K562 (cell line): ENCODE data around the gene TMEM101. TPM values are rescaled to one million over a fixed set of nuclear protein-coding genes. Genes with fewer than 3 reads are reported as not detected.

Source experiments
- ATF7 ChIP-seq: fragments of 450-650 bp; IDR thresholded peaks from 2 replicates; pipeline ENCODE4 v1.7.1; 2014; ENCODE audit warnings: mild to moderate bottlenecking, moderate library complexity
- CBX3 ChIP-seq, 2 experiments: IDR thresholded peaks; 1 replicate in 1 of 2; 2 replicates in 1 of 2; pipeline ENCODE4 v1.6.1; 2012; ENCODE audit warnings: inconsistent platforms in 2 of 2, low read length in 2 of 2, borderline replicate concordance in 1 of 2, control low read depth in 1 of 2
- CEBPB ChIP-seq: fragments of 450-650 bp; IDR thresholded peaks from 2 replicates; pipeline ENCODE4 v1.6.1; 2016; ENCODE audit warnings: missing genetic modification characterization, missing compliant biosample characterization
- CGGBP1 ChIP-seq: fragments of 250-450 bp; sonication (Bioruptor Pico); IDR thresholded peaks from 2 replicates; pipeline ENCODE4 v1.9.0; 2021; ENCODE audit warnings: mild to moderate bottlenecking
- DDX20 ChIP-seq: fragments of 450-650 bp; IDR thresholded peaks from 2 replicates; pipeline ENCODE4 v1.6.1; 2016; ENCODE audit warnings: missing genetic modification characterization, low read depth, mild to moderate bottlenecking, missing compliant biosample characterization, moderate library complexity
- DNMT1 ChIP-seq: fragments of 450-650 bp; IDR thresholded peaks from 2 replicates; pipeline ENCODE4 v1.6.1; 2016; ENCODE audit warnings: antibody characterized with exemption, mild to moderate bottlenecking
- E2F5 ChIP-seq: sonication (generic); formaldehyde crosslinking; IDR thresholded peaks from 2 replicates; pipeline ENCODE4 v1.8.0; 2022; ENCODE audit warnings: mild to moderate bottlenecking, missing genetic modification reagents
- MEF2A ChIP-seq: IDR thresholded peaks from 2 replicates; pipeline ENCODE4 v1.6.1; 2011; ENCODE audit warnings: low read depth, mild to moderate bottlenecking, low read length, moderate library complexity; ENCODE audit not compliant: control insufficient read depth
- MYNN ChIP-seq, 2 experiments: sonication (generic); formaldehyde crosslinking in 1 of 2; IDR thresholded peaks; 2 replicates each; pipeline versions ENCODE4 v1.5.0 to v1.6.1; 2016 to 2020; ENCODE audit warnings: antibody characterized with exemption in 1 of 2, missing genetic modification reagents in 1 of 2
- NR1H2 ChIP-seq: sonication (generic); formaldehyde crosslinking; IDR thresholded peaks from 2 replicates; pipeline ENCODE4 v1.4.0; 2020; ENCODE audit warnings: mild to moderate bottlenecking, missing genetic modification reagents
- SIRT6 ChIP-seq: IDR thresholded peaks from one replicate; pipeline ENCODE4 v1.6.1; 2012; ENCODE audit warnings: low read depth, mild to moderate bottlenecking, control low read depth, inconsistent platforms, low read length, moderate library complexity
- SMC3 ChIP-seq: conservative IDR thresholded peaks from 2 replicates; pipeline ENCODE4 v1.6.1; 2011; ENCODE audit warnings: low read depth, low read length, improper control_type of control experiment; ENCODE audit not compliant: insufficient read depth
- TAF7 ChIP-seq: fragments of 450-650 bp; IDR thresholded peaks from 2 replicates; pipeline ENCODE4 v1.6.1; 2016; ENCODE audit warnings: missing genetic modification characterization, missing compliant biosample characterization
- ZKSCAN1 ChIP-seq: fragments of 150-350 bp; IDR thresholded peaks from 2 replicates; pipeline ENCODE4 v1.6.1; 2016; ENCODE audit warnings: low read depth, low read length
- ZNF644 ChIP-seq: fragments of 200-800 bp; sonication (Bioruptor generic); IDR thresholded peaks from 2 replicates; pipeline ENCODE4 v1.6.1; 2016; ENCODE audit warnings: low read depth, missing genetic modification characterization, missing compliant biosample characterization
- polyA plus RNA-seq, 8 experiments: library from polyadenylated mRNA; depleted of rRNA in 4 of 8; stranded (reverse) in 5 of 8; unstranded in 3 of 8; fragments of >200 nt; fragmentation: Nextera tagmentation in 2 of 8; fragmentation: Illumina TruSeq in 1 of 8; extraction: Ambion mirVana in 2 of 8; extraction: Trizol in 1 of 8; gene quantifications; 2 replicates each; pipeline versions ENCODE4 v1.2.1 to v1.2.3, GENCODE V29; 2011 to 2014; ENCODE audit warnings: inconsistent platforms in 1 of 8, missing spikeins in 1 of 8
- total RNA-seq, 7 experiments: library from RNA; depleted of rRNA in 6 of 7; stranded (reverse); fragments of >200 nt in 6 of 7; fragmentation: Illumina TruSeq in 2 of 7; extraction: Trizol in 2 of 7; gene quantifications; 2 replicates each; pipeline versions ENCODE4 v1.2.1 to v1.2.3, GENCODE V29; 2011 to 2021; ENCODE audit warnings: low replicate concordance in 1 of 7
- TF ChIP-seq, protein P1 (sequence below): fragments of 450-650 bp; IDR thresholded peaks from 2 replicates; pipeline ENCODE4 v1.6.1; 2016; ENCODE audit warnings: mild to moderate bottlenecking, moderate library complexity

The TMEM101 gene
- total and polyA plus RNA-seq, 9 of the 15 experiments (the other 6 are each of a cell fraction or from before 2014, with no cell fraction given) = 21.2 to 110 (median 37.8) TPM

DNA sequence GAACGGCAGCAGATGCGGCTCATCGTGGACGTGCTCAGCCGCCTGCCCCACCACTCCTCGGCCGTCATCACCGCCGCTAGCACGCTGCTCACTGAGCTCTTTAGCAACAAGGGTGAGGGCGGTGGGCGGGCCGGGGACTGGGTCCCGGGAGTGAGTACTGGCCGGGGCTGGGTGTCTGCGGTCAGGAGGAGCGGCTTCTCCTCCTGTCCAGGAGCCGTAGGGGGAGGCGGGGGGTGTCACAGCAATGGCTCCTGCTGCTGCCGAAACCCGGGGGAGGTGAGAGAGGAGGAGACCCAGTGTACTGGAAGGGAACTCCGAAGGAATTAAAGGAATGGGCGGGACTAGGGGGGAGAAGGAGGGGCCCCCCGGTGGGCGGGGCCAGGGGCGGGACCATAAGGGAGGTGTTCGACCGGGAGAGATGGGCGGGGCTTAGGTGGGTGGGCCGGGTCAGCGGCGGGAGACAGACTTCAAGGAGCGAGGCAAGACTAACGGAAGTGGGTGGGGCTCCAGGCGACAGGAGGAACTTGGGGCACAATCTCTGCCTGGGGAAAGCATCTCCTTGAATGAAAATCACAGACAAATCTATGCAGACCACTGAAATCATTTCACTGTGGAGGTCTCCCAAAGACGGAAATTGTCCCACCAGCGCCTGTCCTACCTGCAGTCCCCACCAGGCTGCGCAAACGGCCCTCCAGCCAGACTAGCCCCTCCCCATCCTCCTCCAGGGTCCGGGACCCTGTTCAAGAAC is 8.0 kb downstream of the TMEM101 start (continued):
- TF ChIP-seq, protein P1, sequence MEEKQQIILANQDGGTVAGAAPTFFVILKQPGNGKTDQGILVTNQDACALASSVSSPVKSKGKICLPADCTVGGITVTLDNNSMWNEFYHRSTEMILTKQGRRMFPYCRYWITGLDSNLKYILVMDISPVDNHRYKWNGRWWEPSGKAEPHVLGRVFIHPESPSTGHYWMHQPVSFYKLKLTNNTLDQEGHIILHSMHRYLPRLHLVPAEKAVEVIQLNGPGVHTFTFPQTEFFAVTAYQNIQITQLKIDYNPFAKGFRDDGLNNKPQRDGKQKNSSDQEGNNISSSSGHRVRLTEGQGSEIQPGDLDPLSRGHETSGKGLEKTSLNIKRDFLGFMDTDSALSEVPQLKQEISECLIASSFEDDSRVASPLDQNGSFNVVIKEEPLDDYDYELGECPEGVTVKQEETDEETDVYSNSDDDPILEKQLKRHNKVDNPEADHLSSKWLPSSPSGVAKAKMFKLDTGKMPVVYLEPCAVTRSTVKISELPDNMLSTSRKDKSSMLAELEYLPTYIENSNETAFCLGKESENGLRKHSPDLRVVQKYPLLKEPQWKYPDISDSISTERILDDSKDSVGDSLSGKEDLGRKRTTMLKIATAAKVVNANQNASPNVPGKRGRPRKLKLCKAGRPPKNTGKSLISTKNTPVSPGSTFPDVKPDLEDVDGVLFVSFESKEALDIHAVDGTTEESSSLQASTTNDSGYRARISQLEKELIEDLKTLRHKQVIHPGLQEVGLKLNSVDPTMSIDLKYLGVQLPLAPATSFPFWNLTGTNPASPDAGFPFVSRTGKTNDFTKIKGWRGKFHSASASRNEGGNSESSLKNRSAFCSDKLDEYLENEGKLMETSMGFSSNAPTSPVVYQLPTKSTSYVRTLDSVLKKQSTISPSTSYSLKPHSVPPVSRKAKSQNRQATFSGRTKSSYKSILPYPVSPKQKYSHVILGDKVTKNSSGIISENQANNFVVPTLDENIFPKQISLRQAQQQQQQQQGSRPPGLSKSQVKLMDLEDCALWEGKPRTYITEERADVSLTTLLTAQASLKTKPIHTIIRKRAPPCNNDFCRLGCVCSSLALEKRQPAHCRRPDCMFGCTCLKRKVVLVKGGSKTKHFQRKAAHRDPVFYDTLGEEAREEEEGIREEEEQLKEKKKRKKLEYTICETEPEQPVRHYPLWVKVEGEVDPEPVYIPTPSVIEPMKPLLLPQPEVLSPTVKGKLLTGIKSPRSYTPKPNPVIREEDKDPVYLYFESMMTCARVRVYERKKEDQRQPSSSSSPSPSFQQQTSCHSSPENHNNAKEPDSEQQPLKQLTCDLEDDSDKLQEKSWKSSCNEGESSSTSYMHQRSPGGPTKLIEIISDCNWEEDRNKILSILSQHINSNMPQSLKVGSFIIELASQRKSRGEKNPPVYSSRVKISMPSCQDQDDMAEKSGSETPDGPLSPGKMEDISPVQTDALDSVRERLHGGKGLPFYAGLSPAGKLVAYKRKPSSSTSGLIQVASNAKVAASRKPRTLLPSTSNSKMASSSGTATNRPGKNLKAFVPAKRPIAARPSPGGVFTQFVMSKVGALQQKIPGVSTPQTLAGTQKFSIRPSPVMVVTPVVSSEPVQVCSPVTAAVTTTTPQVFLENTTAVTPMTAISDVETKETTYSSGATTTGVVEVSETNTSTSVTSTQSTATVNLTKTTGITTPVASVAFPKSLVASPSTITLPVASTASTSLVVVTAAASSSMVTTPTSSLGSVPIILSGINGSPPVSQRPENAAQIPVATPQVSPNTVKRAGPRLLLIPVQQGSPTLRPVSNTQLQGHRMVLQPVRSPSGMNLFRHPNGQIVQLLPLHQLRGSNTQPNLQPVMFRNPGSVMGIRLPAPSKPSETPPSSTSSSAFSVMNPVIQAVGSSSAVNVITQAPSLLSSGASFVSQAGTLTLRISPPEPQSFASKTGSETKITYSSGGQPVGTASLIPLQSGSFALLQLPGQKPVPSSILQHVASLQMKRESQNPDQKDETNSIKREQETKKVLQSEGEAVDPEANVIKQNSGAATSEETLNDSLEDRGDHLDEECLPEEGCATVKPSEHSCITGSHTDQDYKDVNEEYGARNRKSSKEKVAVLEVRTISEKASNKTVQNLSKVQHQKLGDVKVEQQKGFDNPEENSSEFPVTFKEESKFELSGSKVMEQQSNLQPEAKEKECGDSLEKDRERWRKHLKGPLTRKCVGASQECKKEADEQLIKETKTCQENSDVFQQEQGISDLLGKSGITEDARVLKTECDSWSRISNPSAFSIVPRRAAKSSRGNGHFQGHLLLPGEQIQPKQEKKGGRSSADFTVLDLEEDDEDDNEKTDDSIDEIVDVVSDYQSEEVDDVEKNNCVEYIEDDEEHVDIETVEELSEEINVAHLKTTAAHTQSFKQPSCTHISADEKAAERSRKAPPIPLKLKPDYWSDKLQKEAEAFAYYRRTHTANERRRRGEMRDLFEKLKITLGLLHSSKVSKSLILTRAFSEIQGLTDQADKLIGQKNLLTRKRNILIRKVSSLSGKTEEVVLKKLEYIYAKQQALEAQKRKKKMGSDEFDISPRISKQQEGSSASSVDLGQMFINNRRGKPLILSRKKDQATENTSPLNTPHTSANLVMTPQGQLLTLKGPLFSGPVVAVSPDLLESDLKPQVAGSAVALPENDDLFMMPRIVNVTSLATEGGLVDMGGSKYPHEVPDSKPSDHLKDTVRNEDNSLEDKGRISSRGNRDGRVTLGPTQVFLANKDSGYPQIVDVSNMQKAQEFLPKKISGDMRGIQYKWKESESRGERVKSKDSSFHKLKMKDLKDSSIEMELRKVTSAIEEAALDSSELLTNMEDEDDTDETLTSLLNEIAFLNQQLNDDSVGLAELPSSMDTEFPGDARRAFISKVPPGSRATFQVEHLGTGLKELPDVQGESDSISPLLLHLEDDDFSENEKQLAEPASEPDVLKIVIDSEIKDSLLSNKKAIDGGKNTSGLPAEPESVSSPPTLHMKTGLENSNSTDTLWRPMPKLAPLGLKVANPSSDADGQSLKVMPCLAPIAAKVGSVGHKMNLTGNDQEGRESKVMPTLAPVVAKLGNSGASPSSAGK = peak; percentile 84
- TF ChIP-seq CEBPB (tag) = peak; percentile 53
- TF ChIP-seq DNMT1 = no peak
- no peak for TF ChIP-seq MYNN (IDR thresholded peaks at IDR 0.05)
- no peak for TF ChIP-seq MYNN (CRISPR knock-in tag; IDR thresholded peaks at IDR 0.05)
- no peak for TF ChIP-seq DDX20 (tag)
- peak; percentile 51; the same call in 1 of the 2 replicates for TF ChIP-seq ATF7
- no peak for TF ChIP-seq SMC3
- TF ChIP-seq ZKSCAN1 = no peak
- TF ChIP-seq NR1H2 (CRISPR knock-in tag) = no peak
- TF ChIP-seq E2F5 (CRISPR knock-in tag) = no peak
- TF ChIP-seq CGGBP1 = no peak
- TF ChIP-seq TAF7 (tag) = no peak
- no peak for TF ChIP-seq MEF2A
- TF ChIP-seq ZNF644 (tag) = no peak
- TF ChIP-seq SIRT6 = no peak
- TF ChIP-seq CBX3 (IDR thresholded peaks at IDR 0.05; ENCODE audit: borderline replicate concordance in 1 of 2, low read length in 2 of 2) = no peak
